Cardiac muscle cell (in vitro differentiated cells and primary cell): ENCODE data around the gene RETREG1. TPM values are rescaled to one million over a fixed set of nuclear protein-coding genes. Genes with fewer than 3 reads are reported as not detected.

Experiments used
- DNase-seq, 2 donors: peaks; one replicate each; pipeline versions ENCODE4 v3.0.0 to v3.0.0-alpha.2; 2010 to 2017; ENCODE audit warnings: low read depth in 1 of 2, low spot score in 1 of 2
- H3K27ac ChIP-seq: fragments of 200-600 bp; sonication (generic); 2 replicates; pipeline ENCODE4 v1.5.1; 2016
- H3K27me3 ChIP-seq: fragments of 200-600 bp; sonication (generic); 2 replicates; pipeline ENCODE4 v1.6.0; 2016; ENCODE audit warnings: control low read depth
- H3K36me3 ChIP-seq: fragments of 200-600 bp; sonication (generic); 2 replicates; pipeline ENCODE4 v1.5.1; 2016; ENCODE audit warnings: control low read depth
- H3K4me1 ChIP-seq: fragments of 200-600 bp; sonication (generic); 2 replicates; pipeline ENCODE4 v1.8.1; 2017; ENCODE audit warnings: low read depth, mild to moderate bottlenecking, mixed run types
- H3K4me3 ChIP-seq: fragments of 200-600 bp; sonication (generic); 2 replicates; pipeline ENCODE4 v1.5.1; 2016; ENCODE audit warnings: mild to moderate bottlenecking
- H3K9me3 ChIP-seq: fragments of 200-600 bp; sonication (generic); 2 replicates; pipeline ENCODE4 v1.5.1; 2017; ENCODE audit warnings: low read depth, mild to moderate bottlenecking, control low read depth
- CTCF ChIP-seq: IDR thresholded peaks from 2 replicates; pipeline ENCODE4 v1.5.1; 2012; ENCODE audit warnings: low read depth, mild to moderate bottlenecking, low read length
- polyA plus RNA-seq: library from polyadenylated mRNA; unstranded; fragments of >200 nt; fragmentation: Nextera tagmentation; extraction: Ambion mirVana; gene quantifications from 2 replicates; pipeline ENCODE4 v1.2.1, GENCODE V29; 2016
- total RNA-seq: library from RNA; depleted of rRNA; stranded (reverse); fragments of >200 nt; gene quantifications from 2 replicates; pipeline ENCODE4 v1.2.3, GENCODE V29; 2016

RETREG1 gene
- total and polyA plus RNA-seq, 2 experiments from 2014 or later = 14.0 to 39.2 TPM

GRCh38 chr5:16492398-16493140 is 124.2 kb downstream of the RETREG1 start:
- Histone ChIP-seq H3K36me3 (no peaks in the 10 kb centered on the region), H3K27ac (no peak overlapping the region), H3K27me3 (no peaks in the 10 kb centered on the region), H3K4me1 (no peaks in the 10 kb centered on the region), H3K4me3 (no peak overlapping the region), H3K9me3 (no peaks in the 10 kb centered on the region)
- DNase-seq = peak in 1 of 2 donors; percentile 13
- TF ChIP-seq CTCF = no peak

GRCh38 chr5:16490911-16491310 is 125.9 kb downstream of the RETREG1 start:
- H3K4me3 ChIP-seq = no peak overlapping the region
- H3K27ac ChIP-seq = no peak overlapping the region
- no peak for TF ChIP-seq CTCF
- no peaks in the 10 kb centered on the region for H3K4me1 ChIP-seq
- H3K36me3 ChIP-seq = no peaks in the 10 kb centered on the region
- H3K9me3 ChIP-seq = no peaks in the 10 kb centered on the region
- DNase-seq = no peak
- H3K27me3 ChIP-seq = no peaks in the 10 kb centered on the region

- Histone ChIP-seq H3K27ac (no peak overlapping the region), H3K36me3 (no peaks in the 10 kb centered on the region), H3K27me3 (no peaks in the 10 kb centered on the region), H3K4me1 (no peaks in the 10 kb centered on the region), H3K9me3 (no peaks in the 10 kb centered on the region), H3K4me3 (no peak overlapping the region)
- DNase-seq = peak; percentile 61 to 62
- TF ChIP-seq CTCF = peak; percentile 73
Measured at GRCh38 chr5:16489322-16489791, 127.4 kb downstream of the RETREG1 start.

GRCh38 chr5:16487456-16487855 is 129.3 kb downstream of the RETREG1 start:
- TF ChIP-seq CTCF = no peak
- Histone ChIP-seq H3K27me3 (no peaks in the 10 kb centered on the region), H3K9me3 (no peaks in the 10 kb centered on the region), H3K36me3 (no peaks in the 10 kb centered on the region), H3K4me3 (no peak overlapping the region), H3K4me1 (no peaks in the 10 kb centered on the region), H3K27ac (no peak overlapping the region)
- DNase-seq = no peak

GRCh38 chr5:16486711-16487111 is 130.1 kb downstream of the RETREG1 start:
- no peaks in the 10 kb centered on the region for H3K36me3 ChIP-seq
- no peaks in the 10 kb centered on the region for H3K4me1 ChIP-seq
- no peak for DNase-seq
- no peak overlapping the region for H3K27ac ChIP-seq
- TF ChIP-seq CTCF = no peak
- no peak overlapping the region for H3K4me3 ChIP-seq
- H3K27me3 ChIP-seq = no peaks in the 10 kb centered on the region
- no peaks in the 10 kb centered on the region for H3K9me3 ChIP-seq
